Activated CD4-positive, alpha-beta T cell treated with anti-CD3 and anti-CD28 coated beads, Interleukin-2, amount 10 ng/mL, durations not matched to agents 7 days and 5 days (primary cell): ENCODE data around the gene APBB1IP. TPM values are rescaled to one million over a fixed set of nuclear protein-coding genes. Genes with fewer than 3 reads are reported as not detected.
"Not testable (repeated sequence)": the region's sequence is repeated elsewhere in the genome, so short reads cannot be mapped to it uniquely, and the experiment has no call there.

ENCODE experiments used
- CTCF ChIA-PET: fragments of 350-600 bp; sonication (Branson Sonifier 250); formaldehyde crosslinking; loops from one replicate; lab custom pipeline; 2021; ENCODE audit warnings: antibody characterized with exemption; lab: Charles Lee
- POLR2A ChIA-PET: fragments of 350-600 bp; sonication (Branson Sonifier 250); formaldehyde crosslinking; loops from one replicate; lab custom pipeline; 2021; ENCODE audit warnings: antibody characterized with exemption; lab: Charles Lee
- DNase-seq: peaks from one replicate; pipeline ENCODE4 v3.0.0-alpha.2; 2020
- H3K27ac Mint-ChIP-seq: one replicate; pipeline ENCODE4 v1.8.0; 2021; ENCODE audit warnings: mild to moderate bottlenecking, moderate library complexity, mixed read lengths
- H3K27me3 Mint-ChIP-seq: one replicate; pipeline ENCODE4 v1.8.0; 2021; ENCODE audit warnings: mixed read lengths
- H3K36me3 Mint-ChIP-seq: one replicate; pipeline ENCODE4 v1.8.0; 2021; ENCODE audit warnings: low read depth, mixed read lengths
- H3K4me1 Mint-ChIP-seq: one replicate; pipeline ENCODE4 v1.8.0; 2021; ENCODE audit warnings: mixed read lengths
- H3K4me3 Mint-ChIP-seq: one replicate; pipeline ENCODE4 v1.8.0; 2021; ENCODE audit warnings: mild to moderate bottlenecking, moderate library complexity, mixed read lengths
- H3K9me3 Mint-ChIP-seq: one replicate; pipeline ENCODE4 v1.8.0; 2021; ENCODE audit warnings: mixed read lengths
- total RNA-seq, 2 experiments: library from RNA; stranded (reverse); gene quantifications; one replicate each; pipeline ENCODE4 v1.2.3, GENCODE V29; 2021

Gene APBB1IP
- total RNA-seq, 2 experiments from 2014 or later, result 78.4 to 92.2 TPM

DNA sequence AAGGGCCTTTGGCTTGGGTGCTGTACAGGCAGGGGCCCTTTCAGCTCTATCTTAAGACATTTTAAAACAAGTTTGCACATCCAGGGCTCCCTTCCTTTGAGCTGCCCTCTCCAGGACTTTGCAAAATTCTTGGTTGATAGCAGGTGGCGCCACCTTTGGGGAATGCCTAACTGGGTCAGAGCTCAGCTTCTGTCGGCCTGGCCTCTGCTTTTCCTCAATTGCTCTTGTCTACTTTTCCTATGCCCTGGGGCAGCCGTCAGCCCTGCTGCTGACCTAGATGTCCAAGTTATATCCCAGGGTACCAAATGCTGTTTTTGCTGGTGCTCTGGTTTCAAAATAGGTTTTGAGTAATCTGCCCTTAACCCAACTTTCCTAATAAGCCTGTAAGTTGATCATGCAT lies 65.8 kb downstream of the APBB1IP start:
- H3K27ac Mint-ChIP-seq, result peak overlapping the region; percentile 4
- CTCF ChIA-PET, result interaction anchor here (1.2 to 1.8 kb wide), 3 partner anchors 11 to 69 kb away, joined by 3 to 5 read pairs (median 3); no protein-coding TSS in a partner anchor

GRCh38 chr10:26504429-26504828 lies 66.3 kb downstream of the APBB1IP start:
- POLR2A ChIA-PET, H3K4me3 Mint-ChIP-seq: not testable (repeated sequence)
- CTCF ChIA-PET, result interaction anchor here (0.7 to 1.8 kb wide), 3 partner anchors 15 to 70 kb away, joined by 3 to 4 read pairs (median 3); no protein-coding TSS in a partner anchor

More for the DNA sequence above, 65.8 kb downstream of the APBB1IP start:
- Mint-ChIP-seq H3K9me3 (no peaks in the 10 kb centered on the region), H3K27me3 (no peaks in the 10 kb centered on the region), H3K4me1 (peaks cover 2% of the 10 kb centered on the region), H3K4me3 (no peak overlapping the region), H3K36me3 (peaks cover 65% of the 10 kb centered on the region)
- POLR2A ChIA-PET, result no interaction called here
- peak; percentile 26 for DNase-seq

GRCh38 chr10:26505491-26505890 lies 67.3 kb downstream of the APBB1IP start:
- Mint-ChIP-seq H3K27me3 (no peaks in the 10 kb centered on the region), H3K36me3 (peaks cover 66% of the 10 kb centered on the region), H3K9me3 (no peaks in the 10 kb centered on the region), H3K27ac (no peak overlapping the region), H3K4me3 (no peak overlapping the region), H3K4me1 (peaks cover 2% of the 10 kb centered on the region)
- CTCF ChIA-PET, result no interaction called here
- POLR2A ChIA-PET, result no interaction called here
- DNase-seq, result no peak

More at GRCh38 chr10:26504429-26504828, 66.3 kb downstream of the APBB1IP start:
- not testable (repeated sequence) for H3K9me3 Mint-ChIP-seq, H3K4me1 Mint-ChIP-seq, DNase-seq, H3K27me3 Mint-ChIP-seq
- H3K27ac Mint-ChIP-seq, result peak overlapping the region; percentile 4
- H3K36me3 Mint-ChIP-seq, result peaks cover 69% of the 10 kb centered on the region

DNA sequence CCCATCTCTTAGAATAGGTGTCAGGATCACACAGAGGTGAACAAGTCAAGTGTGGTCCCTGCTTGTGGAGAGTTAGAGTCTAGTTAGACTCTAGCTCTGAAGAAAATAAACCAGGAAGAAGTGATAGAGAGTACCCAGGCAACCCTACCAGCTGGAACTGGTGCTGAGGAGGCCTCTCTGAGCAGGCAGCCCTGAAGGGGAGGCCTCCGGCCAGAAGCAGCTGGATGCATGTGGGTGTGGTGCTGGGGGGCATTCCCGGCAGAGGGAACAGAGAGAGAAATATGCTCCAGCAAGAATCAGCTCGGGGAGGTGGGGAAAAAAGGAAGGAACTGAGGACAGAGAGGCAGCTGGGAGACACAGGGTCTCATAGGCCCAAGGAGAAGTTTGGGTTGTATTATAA lies 68.6 kb downstream of the APBB1IP start:
- Mint-ChIP-seq H3K4me1 (peaks cover 2% of the 10 kb centered on the region), H3K9me3 (no peaks in the 10 kb centered on the region), H3K4me3 (no peak overlapping the region), H3K36me3 (peaks cover 66% of the 10 kb centered on the region), H3K27me3 (no peaks in the 10 kb centered on the region), H3K27ac (no peak overlapping the region)
- ChIA-PET CTCF (no interaction called here), POLR2A (no interaction called here)
- no peak for DNase-seq

DNA sequence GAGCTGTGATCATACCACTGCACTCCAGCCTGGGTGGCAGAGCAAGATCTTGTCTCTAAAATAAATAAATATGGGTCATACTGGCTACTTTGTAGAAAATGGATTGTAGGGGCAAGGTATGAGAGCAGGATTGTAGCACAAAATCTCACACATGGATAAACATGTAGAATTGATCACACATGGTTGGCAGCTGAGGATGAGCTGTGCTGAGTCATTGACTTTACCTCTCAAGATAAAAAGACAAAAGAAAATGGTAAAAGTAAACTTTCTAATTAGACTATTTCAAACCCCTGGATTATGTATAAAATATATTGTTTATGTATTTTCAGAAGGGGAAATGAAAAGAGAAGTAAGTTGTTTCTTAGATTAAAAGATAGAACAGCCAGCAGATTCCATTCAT lies 69.3 kb downstream of the APBB1IP start:
- H3K4me3 Mint-ChIP-seq, result no peak overlapping the region
- no peak overlapping the region for H3K27ac Mint-ChIP-seq
- ChIA-PET CTCF (interaction anchor here (1.1 kb wide), 1 partner anchor 11 kb away, joined by 4 read pairs; no protein-coding TSS in a partner anchor), POLR2A (no interaction called here)
- no peaks in the 10 kb centered on the region for H3K27me3 Mint-ChIP-seq
- H3K9me3 Mint-ChIP-seq, result peaks cover under 1% of the 10 kb centered on the region
- H3K36me3 Mint-ChIP-seq, result peaks cover 70% of the 10 kb centered on the region
- H3K4me1 Mint-ChIP-seq, result peaks cover 2% of the 10 kb centered on the region
- DNase-seq, result no peak

GRCh38 chr10:26508016-26508415 lies 69.9 kb downstream of the APBB1IP start:
- Mint-ChIP-seq H3K27ac (no peak overlapping the region), H3K27me3 (no peaks in the 10 kb centered on the region), H3K4me3 (no peak overlapping the region), H3K36me3 (peaks cover 73% of the 10 kb centered on the region), H3K9me3 (peaks cover 4% of the 10 kb centered on the region), H3K4me1 (peaks cover 2% of the 10 kb centered on the region)
- ChIA-PET POLR2A (no interaction called here), CTCF (interaction anchor here (1.1 kb wide), 1 partner anchor 10 kb away, joined by 4 read pairs; no protein-coding TSS in a partner anchor)
- DNase-seq, result no peak

GRCh38 chr10:26509307-26509706 lies 71.2 kb downstream of the APBB1IP start:
- Mint-ChIP-seq H3K9me3 (peaks cover 6% of the 10 kb centered on the region), H3K4me3 (no peak overlapping the region), H3K36me3 (peaks cover 76% of the 10 kb centered on the region), H3K4me1 (no peaks in the 10 kb centered on the region), H3K27ac (no peak overlapping the region), H3K27me3 (no peaks in the 10 kb centered on the region)
- CTCF ChIA-PET, result no interaction called here
- DNase-seq, result no peak
- POLR2A ChIA-PET, result no interaction called here

DNA sequence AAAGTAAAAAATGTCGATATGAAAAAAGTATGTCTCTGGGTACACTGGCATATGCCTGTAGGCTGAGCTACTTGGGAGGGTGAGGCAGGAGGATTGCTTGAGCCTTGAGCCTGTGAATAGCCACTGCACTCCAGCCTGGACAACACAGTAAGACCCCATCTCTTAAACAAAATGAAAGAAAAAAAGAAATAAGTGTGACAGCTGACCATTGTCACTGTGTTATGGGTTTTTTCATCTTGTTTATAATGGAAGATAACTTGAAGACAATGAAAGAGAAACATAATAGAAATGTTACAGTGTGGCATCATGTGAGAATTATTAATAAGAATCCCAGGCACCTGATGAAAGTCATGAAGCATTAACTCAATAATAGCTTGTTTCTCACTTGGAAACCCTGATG lies 75.0 kb downstream of the APBB1IP start:
- H3K4me1 Mint-ChIP-seq, result no peaks in the 10 kb centered on the region
- H3K9me3 Mint-ChIP-seq, result peaks cover 6% of the 10 kb centered on the region
- no peaks in the 10 kb centered on the region for H3K27me3 Mint-ChIP-seq
- POLR2A ChIA-PET, result no interaction called here
- peaks cover 81% of the 10 kb centered on the region for H3K36me3 Mint-ChIP-seq
- H3K4me3 Mint-ChIP-seq, result no peak overlapping the region
- CTCF ChIA-PET, result interaction anchor here (2.1 kb wide), 1 partner anchor 9 kb away, joined by 5 read pairs; no protein-coding TSS in a partner anchor
- no peak overlapping the region for H3K27ac Mint-ChIP-seq
- no peak for DNase-seq

GRCh38 chr10:26516540-26517101 lies 78.5 kb downstream of the APBB1IP start:
- Mint-ChIP-seq H3K9me3 (peaks cover 15% of the 10 kb centered on the region), H3K4me1 (peaks cover 2% of the 10 kb centered on the region), H3K4me3 (no peak overlapping the region), H3K27ac (no peak overlapping the region), H3K36me3 (peaks cover 93% of the 10 kb centered on the region), H3K27me3 (no peaks in the 10 kb centered on the region)
- no peak for DNase-seq
- CTCF ChIA-PET, result interaction anchor here (1.2 kb wide), 1 partner anchor 182 kb away, joined by 3 read pairs; no protein-coding TSS in a partner anchor
- POLR2A ChIA-PET, result no interaction called here

- ChIA-PET CTCF (interaction anchor here (1.0 to 1.2 kb wide), 2 partner anchors 10 to 182 kb away, joined by 3 to 4 read pairs; no protein-coding TSS in a partner anchor), POLR2A (no interaction called here)
- DNase-seq, result no peak
- peaks cover 2% of the 10 kb centered on the region for H3K4me1 Mint-ChIP-seq
- peaks cover 15% of the 10 kb centered on the region for H3K9me3 Mint-ChIP-seq
- H3K27me3 Mint-ChIP-seq, result no peaks in the 10 kb centered on the region
- peaks cover 92% of the 10 kb centered on the region for H3K36me3 Mint-ChIP-seq
- no peak overlapping the region for H3K4me3 Mint-ChIP-seq
- no peak overlapping the region for H3K27ac Mint-ChIP-seq
Observed at GRCh38 chr10:26517141-26517867, 79.2 kb downstream of the APBB1IP start.

DNA sequence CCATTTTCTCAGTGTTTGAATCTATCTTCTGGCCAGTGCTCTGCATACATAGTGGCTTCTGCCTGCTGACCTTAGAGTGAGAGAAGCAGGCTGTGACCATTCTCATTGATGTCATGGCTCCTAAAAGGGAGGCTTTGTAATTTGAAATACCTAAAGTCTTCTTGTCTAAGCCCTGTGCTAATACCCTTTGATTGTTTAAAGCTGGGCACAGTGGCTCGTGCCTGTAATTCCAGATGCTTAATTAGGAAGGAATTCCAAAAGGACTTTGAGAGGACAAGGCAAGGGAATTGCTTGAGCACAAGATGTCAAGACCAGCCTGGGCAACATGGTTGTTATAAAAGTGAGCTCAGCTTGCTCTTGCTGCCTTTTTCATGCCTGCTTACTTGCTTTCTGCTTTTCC lies 81.7 kb downstream of the APBB1IP start:
- no peak for DNase-seq
- CTCF ChIA-PET, result interaction anchor here (0.6 kb wide), 1 partner anchor 18 kb away, joined by 3 read pairs; no protein-coding TSS in a partner anchor
- Mint-ChIP-seq H3K27me3 (no peaks in the 10 kb centered on the region), H3K4me3 (no peak overlapping the region), H3K9me3 (peaks cover 9% of the 10 kb centered on the region), H3K4me1 (peaks cover 7% of the 10 kb centered on the region), H3K27ac (no peak overlapping the region), H3K36me3 (peaks cover 88% of the 10 kb centered on the region)
- POLR2A ChIA-PET, result no interaction called here

DNA sequence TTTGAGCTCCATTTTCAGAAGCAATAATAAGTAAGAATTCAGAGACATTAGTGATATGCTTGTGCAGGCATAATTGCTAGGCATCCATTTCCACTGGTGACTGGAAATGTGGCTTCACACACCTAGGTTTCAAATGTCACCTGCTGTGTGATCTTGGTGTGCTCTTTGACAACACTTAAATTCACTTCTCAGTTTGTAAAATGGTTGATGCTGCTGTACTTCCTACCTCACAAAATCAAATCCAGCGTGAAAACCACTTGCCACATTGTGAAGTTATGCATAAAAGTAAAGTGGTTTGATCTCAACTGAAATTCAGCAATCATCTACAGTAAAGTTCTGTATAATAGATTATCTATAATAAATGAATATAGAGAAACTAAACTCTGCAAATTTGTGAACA lies 82.4 kb downstream of the APBB1IP start:
- CTCF ChIA-PET, result interaction anchor here (0.6 kb wide), 1 partner anchor 19 kb away, joined by 3 read pairs; no protein-coding TSS in a partner anchor
- Mint-ChIP-seq H3K27ac (no peak overlapping the region), H3K4me1 (peaks cover 7% of the 10 kb centered on the region), H3K4me3 (no peak overlapping the region), H3K9me3 (peaks cover 9% of the 10 kb centered on the region), H3K36me3 (peaks cover 86% of the 10 kb centered on the region), H3K27me3 (no peaks in the 10 kb centered on the region)
- POLR2A ChIA-PET, result no interaction called here
- no peak for DNase-seq
